VCaP (cell line): Measurements from ENCODE around the gene UBN2.

Source experiments
- H3K27ac ChIP-seq: fragments of 450-650 bp; 2 replicates; pipeline ENCODE4 v1.5.1; 2017
- TF ChIP-seq, protein P1 (sequence below): fragments of 450-650 bp; conservative IDR thresholded peaks from 2 replicates; pipeline ENCODE4 v1.5.1; 2017; ENCODE audit warnings: mild to moderate bottlenecking, moderate library complexity

UBN2 gene

DNA sequence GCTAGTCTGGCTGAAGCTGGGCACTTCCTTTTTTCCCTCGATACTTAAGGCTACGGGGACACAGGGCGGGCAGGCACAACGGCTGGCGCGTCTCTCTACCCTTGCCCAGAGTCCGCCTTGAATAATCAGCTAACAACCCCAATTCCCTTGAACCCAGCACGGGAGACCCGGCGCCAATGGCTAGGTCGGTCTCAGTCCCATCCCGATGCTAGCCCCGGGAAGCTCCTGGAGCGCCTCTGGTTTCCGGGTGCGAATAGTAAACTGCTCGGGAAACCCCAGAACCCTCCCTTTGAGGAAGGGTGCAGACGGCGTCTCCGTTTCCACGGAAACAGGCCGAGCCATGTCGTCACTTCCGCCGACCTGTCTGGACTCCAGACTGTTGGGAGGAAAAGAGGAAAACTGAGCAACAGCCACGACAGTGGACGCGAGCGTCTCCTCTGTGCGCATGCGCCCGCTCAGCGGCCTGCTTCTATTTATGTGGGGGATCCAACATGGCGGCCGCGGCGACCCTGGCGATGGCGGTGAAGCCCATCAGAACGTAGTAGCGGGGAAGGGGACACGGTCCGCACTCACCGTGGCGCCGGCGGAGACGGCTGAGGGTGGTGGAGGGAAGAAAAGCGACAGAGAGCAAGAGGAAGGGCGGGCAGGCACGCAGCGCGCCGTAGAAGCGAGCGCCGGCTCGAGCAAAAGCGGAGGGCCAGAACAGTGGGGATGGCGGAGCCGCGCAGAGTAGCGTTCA lies at the start of gene UBN2:
Gene UBN2, plus strand, starts transcription at position 464 of the 739 bp plus-strand sequence. Its CDS starts 248 bp downstream, at position 712.
- TF ChIP-seq, protein P1, sequence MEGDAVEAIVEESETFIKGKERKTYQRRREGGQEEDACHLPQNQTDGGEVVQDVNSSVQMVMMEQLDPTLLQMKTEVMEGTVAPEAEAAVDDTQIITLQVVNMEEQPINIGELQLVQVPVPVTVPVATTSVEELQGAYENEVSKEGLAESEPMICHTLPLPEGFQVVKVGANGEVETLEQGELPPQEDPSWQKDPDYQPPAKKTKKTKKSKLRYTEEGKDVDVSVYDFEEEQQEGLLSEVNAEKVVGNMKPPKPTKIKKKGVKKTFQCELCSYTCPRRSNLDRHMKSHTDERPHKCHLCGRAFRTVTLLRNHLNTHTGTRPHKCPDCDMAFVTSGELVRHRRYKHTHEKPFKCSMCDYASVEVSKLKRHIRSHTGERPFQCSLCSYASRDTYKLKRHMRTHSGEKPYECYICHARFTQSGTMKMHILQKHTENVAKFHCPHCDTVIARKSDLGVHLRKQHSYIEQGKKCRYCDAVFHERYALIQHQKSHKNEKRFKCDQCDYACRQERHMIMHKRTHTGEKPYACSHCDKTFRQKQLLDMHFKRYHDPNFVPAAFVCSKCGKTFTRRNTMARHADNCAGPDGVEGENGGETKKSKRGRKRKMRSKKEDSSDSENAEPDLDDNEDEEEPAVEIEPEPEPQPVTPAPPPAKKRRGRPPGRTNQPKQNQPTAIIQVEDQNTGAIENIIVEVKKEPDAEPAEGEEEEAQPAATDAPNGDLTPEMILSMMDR = no peak
- H3K27ac ChIP-seq = peak within 1 kb of the TSS; percentile 89

DNA sequence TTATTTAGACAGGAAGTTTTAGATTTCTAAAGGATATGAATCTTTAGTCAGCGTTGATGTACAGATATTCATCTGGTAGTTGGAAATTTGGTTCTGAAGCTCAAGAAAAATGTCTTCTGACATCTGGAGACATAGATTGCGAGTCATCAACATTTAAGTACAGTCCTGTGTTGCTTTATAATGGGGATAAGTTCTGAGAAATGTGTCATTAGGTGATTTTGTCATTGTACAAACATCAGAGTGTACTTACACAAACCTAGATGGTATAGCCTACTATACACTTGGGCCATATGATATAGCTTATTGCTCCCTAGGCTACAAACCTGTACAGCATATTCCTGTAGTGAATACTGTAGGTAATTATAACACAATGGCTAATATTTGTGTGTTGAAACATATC lies 49.6 kb upstream of the UBN2 start:
- TF ChIP-seq, protein P1 = no peak
- H3K27ac ChIP-seq = no peak overlapping the region

DNA sequence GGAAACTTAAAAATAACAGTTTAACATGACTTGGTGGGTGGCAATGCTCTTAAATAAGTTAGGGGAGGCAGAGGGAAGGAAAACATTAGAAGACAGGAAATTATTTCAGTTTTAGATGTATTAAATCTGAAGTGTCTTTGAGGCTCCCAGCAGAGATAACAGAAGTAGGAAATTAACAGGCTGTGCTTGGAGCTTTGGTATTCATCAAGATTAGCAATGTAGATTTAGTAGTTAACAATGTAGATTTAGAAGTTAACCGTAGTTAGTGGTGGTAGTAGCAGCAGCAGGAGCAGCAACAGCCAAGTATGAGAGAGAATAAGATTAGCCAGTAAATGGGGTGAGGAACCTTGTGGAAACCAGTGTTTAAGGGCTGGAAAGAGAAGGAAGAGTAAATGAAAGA lies 48.7 kb upstream of the UBN2 start:
- H3K27ac ChIP-seq = no peak overlapping the region
- TF ChIP-seq, protein P1 = no peak

DNA sequence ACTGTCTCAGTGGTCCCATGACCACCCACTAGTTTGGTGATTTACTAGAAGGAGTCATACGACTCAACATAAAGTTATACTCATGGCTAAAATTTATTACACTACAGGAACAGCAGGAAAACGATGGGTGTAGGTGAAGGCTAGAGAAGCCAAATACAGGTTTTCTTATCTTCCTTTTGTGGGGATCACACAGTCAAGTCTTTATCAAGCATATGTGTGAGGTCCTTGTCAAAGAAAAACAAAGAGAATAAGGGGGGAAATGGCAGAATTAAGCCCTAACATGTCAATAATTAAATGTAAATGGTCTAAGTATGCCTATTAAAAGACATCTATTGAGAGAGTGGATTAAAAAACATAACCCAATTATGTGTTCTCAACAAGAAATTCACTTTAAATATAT lies 47.8 kb upstream of the UBN2 start:
- TF ChIP-seq, protein P1 = no peak
- H3K27ac ChIP-seq = no peak overlapping the region

DNA sequence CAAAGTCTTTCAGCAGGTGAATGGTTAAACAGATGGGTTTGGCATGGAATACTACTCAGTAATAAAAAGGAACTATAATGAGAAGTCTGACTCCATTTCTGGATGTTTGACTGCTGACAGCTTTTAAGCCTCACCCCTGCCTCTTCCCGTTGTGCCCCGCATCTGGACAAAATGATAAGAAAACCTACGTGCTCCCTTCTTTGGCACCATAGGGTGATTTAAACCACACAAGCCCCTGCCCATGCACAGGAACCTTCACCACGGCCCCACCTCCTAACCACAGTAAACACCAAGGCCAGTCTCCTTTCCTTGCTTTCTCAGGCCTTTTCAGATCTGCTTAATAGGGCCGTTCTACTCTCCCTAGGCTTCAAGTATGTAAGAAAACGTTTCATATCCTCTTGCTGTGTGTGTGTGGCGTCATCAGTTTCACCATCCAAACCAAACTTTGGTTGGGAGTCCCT lies 47.1 kb upstream of the UBN2 start:
- TF ChIP-seq, protein P1 = no peak
- no peak overlapping the region for H3K27ac ChIP-seq

DNA sequence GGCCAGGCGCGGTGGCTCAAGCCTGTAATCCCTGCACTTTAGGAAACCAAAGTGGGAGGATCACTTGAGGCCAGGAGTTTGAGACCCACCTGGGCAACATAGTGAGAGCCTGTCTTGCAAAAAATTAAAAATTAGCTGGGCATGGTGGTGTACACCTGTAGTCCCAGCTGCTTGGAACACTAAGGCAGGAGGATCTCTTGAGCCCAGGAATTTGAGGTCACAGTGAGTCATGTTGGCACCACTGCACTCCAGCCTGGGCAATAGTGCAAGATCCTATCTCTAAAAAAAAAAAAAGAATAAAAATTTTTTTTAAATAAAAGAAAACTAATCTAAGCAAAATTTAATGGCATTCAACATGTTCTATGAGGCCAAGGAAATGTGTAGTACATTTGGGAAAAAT lies 44.9 kb upstream of the UBN2 start:
- no peak overlapping the region for H3K27ac ChIP-seq
- TF ChIP-seq, protein P1 = no peak

DNA sequence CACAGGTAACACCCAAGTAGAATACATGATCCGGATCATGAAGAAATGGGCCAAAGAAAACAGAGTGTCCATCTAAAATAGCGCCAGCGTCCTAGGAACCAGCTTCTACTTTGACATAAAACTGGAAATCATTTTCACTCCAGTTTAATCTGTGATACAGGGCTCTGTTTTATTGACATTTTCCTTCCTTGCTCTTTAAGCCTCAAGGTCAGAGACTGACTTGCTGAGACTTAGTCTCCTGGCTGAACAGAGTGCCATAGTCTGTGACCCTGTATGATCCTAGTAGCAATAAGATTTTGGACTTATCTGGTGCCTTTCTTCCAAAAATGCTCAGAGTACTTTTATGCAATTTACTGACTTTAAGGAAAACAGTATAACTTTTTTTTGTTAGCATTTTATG lies 41.7 kb upstream of the UBN2 start:
- TF ChIP-seq, protein P1 = no peak
- H3K27ac ChIP-seq = no peak overlapping the region
